Measurements from ENCODE around the gene RPS27.
"Not testable (repeated sequence)": the region's sequence is repeated elsewhere in the genome, so short reads cannot be mapped to it uniquely, and the experiment has no call there.

GRCh38 chr1:153981735-153982134, 8.8 kb upstream of the RPS27 start:
- not testable (repeated sequence) for TF ChIP-seq CTCF, POLR2A (IDR thresholded peaks at IDR 0.05)

All from thyroid gland (tissue), 4 donors.